NCI-H187 (cell line): ENCODE results near the gene PLEKHH2.
"Not testable (repeated sequence)": the region's sequence is repeated elsewhere in the genome, so short reads cannot be mapped to it uniquely, and the experiment has no call there.

Source experiments
- DNase-seq, 2 experiments: peaks; one replicate each; lab custom pipeline; 2025; lab: John Stamatoyannopoulos, UW

PLEKHH2 gene

GRCh38 chr2:43636621-43637020 is 439 bp upstream of the PLEKHH2 start:
- DNase-seq: no peak

GRCh38 chr2:43642363-43642762 is 5.3 kb downstream of the PLEKHH2 start:
- no peak for DNase-seq

GRCh38 chr2:43643680-43644079 is 6.6 kb downstream of the PLEKHH2 start:
- no peak for DNase-seq

- DNase-seq: no peak
Observed at GRCh38 chr2:43648994-43649701, 12.1 kb downstream of the PLEKHH2 start.

- DNase-seq: no peak
Observed at GRCh38 chr2:43653506-43653905, 16.4 kb downstream of the PLEKHH2 start.

- no peak for DNase-seq
Observed at GRCh38 chr2:43657241-43657640, 20.2 kb downstream of the PLEKHH2 start.

- no peak for DNase-seq
Observed at GRCh38 chr2:43675646-43676321, 38.7 kb downstream of the PLEKHH2 start.

- DNase-seq: peak in 1 of 2 experiments; percentile 14
Observed at GRCh38 chr2:43676322-43677050, 39.4 kb downstream of the PLEKHH2 start, which contains the start of gene C1GALT1C1L. TSS of gene C1GALT1C1L (minus strand) at chr2:43676429. CDS start at chr2:43676322, 107 bp downstream.

GRCh38 chr2:43677783-43678182 is 40.7 kb downstream of the PLEKHH2 start:
- DNase-seq: not testable (repeated sequence)

- DNase-seq: no peak
Observed at GRCh38 chr2:43685357-43685756, 48.3 kb downstream of the PLEKHH2 start.

- DNase-seq: no peak
Observed at GRCh38 chr2:43689999-43690398, 52.9 kb downstream of the PLEKHH2 start.

GRCh38 chr2:43692428-43692994 is 55.5 kb downstream of the PLEKHH2 start:
- no peak for DNase-seq

- not testable (repeated sequence) for DNase-seq
Observed at GRCh38 chr2:43698140-43698539, 61.1 kb downstream of the PLEKHH2 start.

- no peak for DNase-seq
Observed at GRCh38 chr2:43699761-43700160, 62.7 kb downstream of the PLEKHH2 start.

- DNase-seq: no peak
Observed at GRCh38 chr2:43701111-43701510, 64.1 kb downstream of the PLEKHH2 start.

GRCh38 chr2:43707255-43708015 is 70.4 kb downstream of the PLEKHH2 start:
- no peak for DNase-seq

- DNase-seq: no peak
Observed at GRCh38 chr2:43708178-43708577, 71.1 kb downstream of the PLEKHH2 start.

GRCh38 chr2:43708891-43709290 is 71.8 kb downstream of the PLEKHH2 start:
- no peak for DNase-seq

GRCh38 chr2:43710866-43711265 is 73.8 kb downstream of the PLEKHH2 start:
- DNase-seq: no peak

GRCh38 chr2:43714164-43714563 is 77.1 kb downstream of the PLEKHH2 start:
- no peak for DNase-seq

- no peak for DNase-seq
Observed at GRCh38 chr2:43715300-43716098, 78.4 kb downstream of the PLEKHH2 start.
